ENCODE data around the gene CCNI. TPM values are rescaled to one million over a fixed set of nuclear protein-coding genes. Genes with fewer than 3 reads are reported as not detected.
"Not testable (repeated sequence)": the region's sequence is repeated elsewhere in the genome, so short reads cannot be mapped to it uniquely, and the experiment has no call there.

The CCNI gene
- total and polyA plus RNA-seq, 2 experiments from 2014 or later = 121 to 166 TPM

DNA sequence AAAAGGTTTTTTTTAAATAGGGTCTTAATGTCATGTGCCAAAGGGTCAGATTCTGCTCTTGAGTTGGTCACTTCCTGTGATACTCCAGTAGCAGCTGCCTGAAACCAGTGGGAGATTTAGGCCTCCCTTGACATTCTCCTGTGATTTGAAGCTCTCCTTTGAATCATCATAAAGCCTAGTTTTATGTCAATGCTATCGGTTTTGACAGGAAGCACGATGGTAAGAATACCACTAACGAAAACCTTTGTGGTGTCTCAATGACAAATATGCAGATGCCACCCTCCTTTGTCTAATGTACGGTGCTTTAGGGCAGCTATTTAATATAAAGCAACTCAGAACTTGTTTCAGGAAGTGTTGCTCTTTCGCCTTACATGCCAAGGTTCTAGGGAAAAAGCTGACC lies 44.2 kb downstream of the CCNI start:
- Histone ChIP-seq H3K9ac (no peak overlapping the region), H2AFZ (no peak overlapping the region), H3K9me3 (ENCODE audit: low read depth) (no peaks in the 10 kb centered on the region), H3K27ac (no peak overlapping the region), H3K4me2 (ENCODE audit: unreplicated experiment) (no peak overlapping the region), H3K4me1 (ENCODE audit: insufficient read depth) (peaks cover 27% of the 10 kb centered on the region), H3F3A (ENCODE audit: insufficient read depth) (peaks cover 94% of the 10 kb centered on the region), H3K79me2 (ENCODE audit: insufficient read depth) (peaks cover 47% of the 10 kb centered on the region), H3K4me3 (no peak overlapping the region), H3K27me3 (replicated peaks; ENCODE audit: insufficient read depth) (no peaks in the 10 kb centered on the region), H3K36me3 (ENCODE audit: low read depth) (peaks cover 96% of the 10 kb centered on the region), H3K9me2 (ENCODE audit: insufficient read depth) (no peaks in the 10 kb centered on the region), H4K20me1 (ENCODE audit: insufficient read depth) (no peaks in the 10 kb centered on the region)
- in situ Hi-C loops (cut with MboI) = no loop called here
- no peak for DNase-seq
- TF ChIP-seq EZH2phosphoT487 (IDR thresholded peaks at IDR 0.05; ENCODE audit: insufficient read depth, low read depth) (no peak), EZH2 (IDR thresholded peaks at IDR 0.05; ENCODE audit: insufficient read depth, poor library complexity, severe bottlenecking) (no peak)
- 96 to 98% methylated on average over 5 of the region's 5 CpGs for WGBS, 2 experiments (ENCODE audit: low coverage in 1 of 2, low lambda C conversion rate in 2 of 2, missing lambda C conversion rate in 2 of 2)

DNA sequence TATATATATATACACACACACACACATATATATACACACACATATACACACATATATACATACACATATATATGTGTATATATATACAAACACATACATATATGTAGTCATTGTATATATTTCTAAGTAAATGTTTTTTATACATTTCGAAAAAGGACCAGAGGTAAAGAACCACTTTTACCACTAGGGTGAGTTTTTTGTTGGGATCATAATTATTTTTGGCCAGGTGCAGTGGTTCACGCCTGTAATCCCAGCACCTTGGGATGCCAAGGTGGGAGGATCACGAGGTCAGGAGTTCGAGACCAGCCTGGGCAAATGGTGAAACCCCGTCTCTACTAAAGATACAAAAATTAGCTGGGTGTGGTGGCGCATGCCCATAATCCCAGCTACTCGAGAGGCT lies 46.0 kb downstream of the CCNI start:
- DNase-seq; H4K20me1 ChIP-seq (ENCODE audit: insufficient read depth); H3K4me3 ChIP-seq; H3K27ac ChIP-seq; H3K27me3 ChIP-seq (replicated peaks; ENCODE audit: insufficient read depth); H3K9me3 ChIP-seq (ENCODE audit: low read depth); H3K9me2 ChIP-seq (ENCODE audit: insufficient read depth); H3K4me2 ChIP-seq (ENCODE audit: unreplicated experiment); in situ Hi-C loops (cut with MboI); H3K9ac ChIP-seq; H2AFZ ChIP-seq: not testable (repeated sequence)
- peaks cover 22% of the 10 kb centered on the region for H3K4me1 ChIP-seq (ENCODE audit: insufficient read depth)
- peaks cover 95% of the 10 kb centered on the region for H3F3A ChIP-seq (ENCODE audit: insufficient read depth)
- peaks cover 98% of the 10 kb centered on the region for H3K36me3 ChIP-seq (ENCODE audit: low read depth)
- 96 to 97% methylated on average over 7 of the region's 7 CpGs for WGBS, 2 experiments (ENCODE audit: low coverage in 1 of 2, low lambda C conversion rate in 2 of 2, missing lambda C conversion rate in 2 of 2)
- peaks cover 59% of the 10 kb centered on the region for H3K79me2 ChIP-seq (ENCODE audit: insufficient read depth)

DNA sequence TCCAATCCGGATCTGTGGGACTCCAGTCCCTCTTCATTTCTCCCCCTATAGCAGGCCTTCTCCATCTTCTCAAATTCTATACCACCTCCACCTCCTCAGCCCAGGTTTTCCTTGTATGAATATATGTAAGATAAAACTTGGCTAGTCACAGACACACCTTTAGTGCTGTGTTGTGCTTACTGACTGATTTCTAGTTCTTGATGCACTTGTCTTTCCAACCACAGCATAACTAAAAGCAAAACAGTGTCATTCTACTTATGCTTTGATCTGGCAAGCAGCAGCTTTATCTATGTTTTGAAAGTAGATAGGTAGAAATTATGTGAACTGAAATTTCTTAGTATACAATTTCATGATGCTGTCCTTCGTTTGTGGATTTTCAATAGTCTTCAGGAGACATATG lies 47.5 kb downstream of the CCNI start:
- in situ Hi-C loops (cut with MboI) = no loop called here
- Histone ChIP-seq H4K20me1 (ENCODE audit: insufficient read depth) (no peaks in the 10 kb centered on the region), H3K4me3 (no peak overlapping the region), H3K27ac (0 out of 2 replicates have a peak overlapping the region, but pooled peaks have one; percentile 10), H3K27me3 (replicated peaks; ENCODE audit: insufficient read depth) (no peaks in the 10 kb centered on the region), H3K4me2 (ENCODE audit: unreplicated experiment) (no peak overlapping the region), H3F3A (ENCODE audit: insufficient read depth) (peaks cover 96% of the 10 kb centered on the region), H3K9me2 (ENCODE audit: insufficient read depth) (no peaks in the 10 kb centered on the region), H3K9ac (no peak overlapping the region), H2AFZ (no peak overlapping the region), H3K36me3 (ENCODE audit: low read depth) (peaks cover 98% of the 10 kb centered on the region), H3K9me3 (ENCODE audit: low read depth) (no peaks in the 10 kb centered on the region), H3K4me1 (ENCODE audit: insufficient read depth) (peaks cover 16% of the 10 kb centered on the region), H3K79me2 (ENCODE audit: insufficient read depth) (peaks cover 57% of the 10 kb centered on the region)
- WGBS, 2 experiments (ENCODE audit: low coverage in 1 of 2, low lambda C conversion rate in 2 of 2, missing lambda C conversion rate in 2 of 2) = 96% methylated on average over 2 of the region's 2 CpGs
- DNase-seq = no peak
- no peak for TF ChIP-seq EZH2 (IDR thresholded peaks at IDR 0.05; ENCODE audit: insufficient read depth, poor library complexity, severe bottlenecking)
- no peak for TF ChIP-seq EZH2phosphoT487 (IDR thresholded peaks at IDR 0.05; ENCODE audit: insufficient read depth, low read depth)

DNA sequence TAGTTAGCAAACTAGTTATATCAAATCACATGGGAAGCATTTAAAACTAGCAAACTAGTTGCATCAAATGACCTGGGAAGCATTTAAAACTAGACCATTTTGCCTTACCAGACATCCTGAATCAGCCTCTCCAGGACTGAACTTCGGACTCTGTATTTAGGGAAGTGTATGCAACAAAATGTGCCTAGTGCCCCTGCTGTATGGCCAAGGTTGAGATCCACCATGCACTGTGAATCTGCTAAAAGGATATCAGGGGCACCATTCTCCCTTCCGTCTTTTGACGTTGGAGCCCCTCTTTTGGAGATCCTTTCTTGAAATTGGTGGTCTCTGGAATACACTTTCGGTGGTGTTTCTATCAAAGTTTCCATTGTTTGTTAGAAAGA lies 49.5 kb downstream of the CCNI start:
- H3K4me1 ChIP-seq (ENCODE audit: insufficient read depth) = peaks cover 33% of the 10 kb centered on the region
- H3K9me2 ChIP-seq (ENCODE audit: insufficient read depth) = no peaks in the 10 kb centered on the region
- H3K9ac ChIP-seq = peak overlapping the region; percentile 45
- H3K27me3 ChIP-seq (replicated peaks; ENCODE audit: insufficient read depth) = no peaks in the 10 kb centered on the region
- no peak overlapping the region for H3K4me3 ChIP-seq
- no peak for DNase-seq
- no peaks in the 10 kb centered on the region for H4K20me1 ChIP-seq (ENCODE audit: insufficient read depth)
- no peaks in the 10 kb centered on the region for H3K9me3 ChIP-seq (ENCODE audit: low read depth)
- no peak overlapping the region for H3K4me2 ChIP-seq (ENCODE audit: unreplicated experiment)
- in situ Hi-C loops (cut with MboI) = no loop called here
- peaks cover 94% of the 10 kb centered on the region for H3F3A ChIP-seq (ENCODE audit: insufficient read depth)
- TF ChIP-seq EZH2 (IDR thresholded peaks at IDR 0.05; ENCODE audit: insufficient read depth, poor library complexity, severe bottlenecking) = no peak
- TF ChIP-seq EZH2phosphoT487 (IDR thresholded peaks at IDR 0.05; ENCODE audit: insufficient read depth, low read depth) = no peak
- peaks cover 84% of the 10 kb centered on the region for H3K36me3 ChIP-seq (ENCODE audit: low read depth)
- H3K79me2 ChIP-seq (ENCODE audit: insufficient read depth) = peaks cover 49% of the 10 kb centered on the region
- H3K27ac ChIP-seq = peak overlapping the region; percentile 74
- WGBS, 2 experiments (ENCODE audit: low coverage in 1 of 2, low lambda C conversion rate in 2 of 2, missing lambda C conversion rate in 2 of 2) = 95 to 96% methylated on average over 4 of the region's 4 CpGs
- H2AFZ ChIP-seq = no peak overlapping the region
